Right renal pelvis (tissue), 4 donors: ENCODE measurements around the gene SLC9C1. TPM values are rescaled to one million over a fixed set of nuclear protein-coding genes. Genes with fewer than 3 reads are reported as not detected.

Experiments used
- DNase-seq, 4 donors: peaks; one replicate each; pipeline ENCODE4 v3.0.0-alpha.2; 2013; ENCODE audit warnings: low read depth in 4 of 4, low spot score in 3 of 4, missing footprints in 1 of 4
- polyA plus RNA-seq, 4 donors: library from polyadenylated mRNA; unstranded; fragments of 120-200 nt; gene quantifications; one replicate each; pipeline ENCODE4 v1.2.1, GENCODE V29; 2013; ENCODE audit not compliant: insufficient read length in 4 of 4

Gene SLC9C1
- polyA plus RNA-seq, 4 donors: 0.58 to 0.75 (median 0.68) TPM

GRCh38 chr3:112117841-112118571 lies 176.0 kb downstream of the SLC9C1 start:
- no peak for DNase-seq

GRCh38 chr3:112117415-112117814 lies 176.6 kb downstream of the SLC9C1 start:
- no peak for DNase-seq

- DNase-seq: no peak
Measured at GRCh38 chr3:112116748-112117186, 177.2 kb downstream of the SLC9C1 start.

- DNase-seq: no peak
Measured at GRCh38 chr3:112115806-112116383, 178.1 kb downstream of the SLC9C1 start.

- DNase-seq: no peak
Measured at GRCh38 chr3:112115161-112115739, 178.8 kb downstream of the SLC9C1 start.

GRCh38 chr3:112114576-112115160 lies 179.3 kb downstream of the SLC9C1 start:
- no peak for DNase-seq

GRCh38 chr3:112111785-112112402 lies 182.1 kb downstream of the SLC9C1 start:
- no peak for DNase-seq

- DNase-seq: no peak
Measured at GRCh38 chr3:112109322-112109721, 184.7 kb downstream of the SLC9C1 start.

- DNase-seq: no peak
Measured at GRCh38 chr3:112104774-112105173, 189.2 kb downstream of the SLC9C1 start.

- DNase-seq: no peak
Measured at GRCh38 chr3:112101916-112102315, 192.1 kb downstream of the SLC9C1 start.

- no peak for DNase-seq
Measured at GRCh38 chr3:112097378-112097777, 196.6 kb downstream of the SLC9C1 start.

GRCh38 chr3:112096176-112096575 lies 197.8 kb downstream of the SLC9C1 start:
- DNase-seq: no peak

GRCh38 chr3:112095731-112096130 lies 198.3 kb downstream of the SLC9C1 start:
- no peak for DNase-seq

- DNase-seq: no peak
Measured at GRCh38 chr3:112093180-112093522, 200.9 kb downstream of the SLC9C1 start.

- no peak for DNase-seq
Measured at GRCh38 chr3:112092496-112093179, 201.4 kb downstream of the SLC9C1 start.

GRCh38 chr3:112090887-112091586 lies 203.0 kb downstream of the SLC9C1 start:
- no peak for DNase-seq
